Prostate gland (tissue), 2 donors: ENCODE results near the gene PADI2.

Source experiments
- CTCF ChIP-seq, 4 experiments: fragments of 200-600 bp in 2 of 4; fragments of 450-650 bp in 2 of 4; sonication (generic) in 2 of 4; IDR thresholded peaks; 1 replicate in 3 of 4; 2 replicates in 1 of 4; pipeline ENCODE4 v1.5.1; 2016 to 2019; ENCODE audit warnings: antibody characterized with exemption in 4 of 4, mild to moderate bottlenecking in 2 of 4, moderate library complexity in 2 of 4
- POLR2A ChIP-seq: fragments of 450-650 bp; IDR thresholded peaks from one replicate; pipeline ENCODE4 v1.6.1; 2016; ENCODE audit warnings: antibody characterized with exemption, mild to moderate bottlenecking
- POLR2AphosphoS5 ChIP-seq: sonication (generic); formaldehyde crosslinking; IDR thresholded peaks from one replicate; pipeline ENCODE4 v1.6.1; 2017; ENCODE audit warnings: antibody characterized with exemption

- TF ChIP-seq CTCF (IDR thresholded peaks at IDR 0.05) = no peak
- TF ChIP-seq POLR2A = no peak
- no peak for TF ChIP-seq POLR2AphosphoS5
Observed at GRCh38 chr1:17118268-17118667, 983 bp downstream of the PADI2 start.
